ENCODE measurements around the gene EMP1. TPM values are rescaled to one million over a fixed set of nuclear protein-coding genes. Genes with fewer than 3 reads are reported as not detected.

The EMP1 gene
- total and polyA plus RNA-seq, 10 donors, result 4.9 to 170 (median 65.6) TPM

DNA sequence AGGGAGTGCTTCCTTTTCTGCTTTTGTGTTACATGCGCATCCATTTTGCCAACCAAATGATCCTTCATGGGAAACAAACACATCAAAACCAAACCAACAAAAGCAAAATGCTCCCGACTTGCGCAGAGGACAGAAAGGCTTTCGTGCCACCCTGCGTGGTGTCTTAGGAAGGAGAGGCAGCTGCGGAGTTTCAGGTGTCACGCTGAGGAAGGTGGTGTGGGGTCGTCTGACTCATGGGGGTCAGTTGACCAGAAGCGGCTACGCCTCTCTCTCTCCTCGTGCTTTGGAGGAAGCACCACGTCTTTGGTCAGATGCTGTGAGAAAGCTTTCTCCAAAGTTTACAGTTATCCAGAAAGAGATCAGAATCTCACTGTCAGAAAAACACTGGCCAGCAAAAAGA lies 7.9 kb downstream of the EMP1 start:
- peaks cover 0 to 83% (median 16%) of the 10 kb centered on the region in 6 donors for H3K4me1 ChIP-seq

DNA sequence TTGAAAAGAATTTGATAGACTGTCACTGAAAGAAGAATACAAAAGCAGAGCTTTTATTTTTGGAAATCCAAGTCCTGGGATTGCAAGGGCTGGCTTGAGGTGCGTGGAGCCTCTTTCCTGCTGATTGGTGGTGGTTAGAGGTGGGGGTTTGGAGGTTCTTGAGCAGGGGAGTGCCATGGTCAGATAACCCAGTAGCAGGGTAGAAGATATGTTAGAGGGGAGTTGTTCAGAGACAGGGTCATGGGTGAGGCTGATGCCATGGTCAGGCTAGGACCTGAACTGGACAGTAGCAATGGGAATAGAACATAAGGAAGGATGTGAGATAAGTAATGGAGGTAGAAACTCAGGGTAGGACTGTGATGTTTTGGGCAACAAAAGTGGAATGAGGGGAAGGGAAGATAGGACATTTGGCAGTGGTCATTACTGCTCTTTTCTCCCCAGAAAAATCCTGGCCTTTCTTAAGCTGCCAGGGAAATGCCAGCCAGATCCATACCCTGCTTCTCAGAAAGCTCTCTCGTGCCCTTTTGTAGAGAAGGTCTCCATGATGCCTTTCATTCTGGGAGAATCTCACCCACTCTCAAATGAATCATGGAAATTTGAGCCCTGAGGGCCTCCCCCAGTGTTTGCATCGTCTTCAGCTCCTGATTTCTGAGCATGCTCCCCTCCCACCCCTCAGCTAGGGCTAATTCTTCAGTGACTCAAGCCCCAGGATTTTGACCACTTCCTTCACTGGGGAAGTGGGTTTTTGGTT lies 9.5 kb downstream of the EMP1 start:
- Histone ChIP-seq H3K27ac (no peak overlapping the region), H3K4me3 (no peak overlapping the region), H3K9me3 (no peaks in the 10 kb centered on the region), H3K4me1 (peaks cover 0 to 80% (median 20%) of the 10 kb centered on the region in 6 donors), H3K36me3 (no peaks in the 10 kb centered on the region), H3K27me3 (replicated peaks in 1 of 7) (peaks cover 0 to 5% (median 0%) of the 10 kb centered on the region in 7 donors)
- DNase-seq, result no peak
- no peak for TF ChIP-seq POLR2A (IDR thresholded peaks at IDR 0.05)
- no peak for TF ChIP-seq POLR2AphosphoS5 (IDR thresholded peaks at IDR 0.05)
- TF ChIP-seq, protein P1, sequence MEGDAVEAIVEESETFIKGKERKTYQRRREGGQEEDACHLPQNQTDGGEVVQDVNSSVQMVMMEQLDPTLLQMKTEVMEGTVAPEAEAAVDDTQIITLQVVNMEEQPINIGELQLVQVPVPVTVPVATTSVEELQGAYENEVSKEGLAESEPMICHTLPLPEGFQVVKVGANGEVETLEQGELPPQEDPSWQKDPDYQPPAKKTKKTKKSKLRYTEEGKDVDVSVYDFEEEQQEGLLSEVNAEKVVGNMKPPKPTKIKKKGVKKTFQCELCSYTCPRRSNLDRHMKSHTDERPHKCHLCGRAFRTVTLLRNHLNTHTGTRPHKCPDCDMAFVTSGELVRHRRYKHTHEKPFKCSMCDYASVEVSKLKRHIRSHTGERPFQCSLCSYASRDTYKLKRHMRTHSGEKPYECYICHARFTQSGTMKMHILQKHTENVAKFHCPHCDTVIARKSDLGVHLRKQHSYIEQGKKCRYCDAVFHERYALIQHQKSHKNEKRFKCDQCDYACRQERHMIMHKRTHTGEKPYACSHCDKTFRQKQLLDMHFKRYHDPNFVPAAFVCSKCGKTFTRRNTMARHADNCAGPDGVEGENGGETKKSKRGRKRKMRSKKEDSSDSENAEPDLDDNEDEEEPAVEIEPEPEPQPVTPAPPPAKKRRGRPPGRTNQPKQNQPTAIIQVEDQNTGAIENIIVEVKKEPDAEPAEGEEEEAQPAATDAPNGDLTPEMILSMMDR (IDR thresholded peaks at IDR 0.05 in 8 of 11, conservative IDR thresholded peaks at IDR 0.05 in 3 of 11), result no peak
- intact Hi-C loops (cut with DNase I; ENCODE audit: low total_unique reads), result loop anchor here (5.0 kb wide), 1 partner anchor 104 kb away; the partner anchor contains the start of gene GSG1
- WGBS, 5 donors, result 55 to 64% (median 58%) methylated on average over 3 of the region's 3 CpGs

More for the DNA sequence above, 7.9 kb downstream of the EMP1 start:
- Histone ChIP-seq H3K27me3 (replicated peaks in 1 of 7) (peaks cover 0 to 12% (median 0%) of the 10 kb centered on the region in 7 donors), H3K4me3 (no peak overlapping the region), H3K9me3 (no peaks in the 10 kb centered on the region), H3K36me3 (no peaks in the 10 kb centered on the region), H3K27ac (no peak overlapping the region)
- no peak for DNase-seq
- intact Hi-C loops (cut with DNase I; ENCODE audit: low total_unique reads), result no loop called here
- WGBS, 5 donors, result 63 to 73% (median 69%) methylated on average over 12 of the region's 12 CpGs
- no peak for TF ChIP-seq POLR2A (IDR thresholded peaks at IDR 0.05)

DNA sequence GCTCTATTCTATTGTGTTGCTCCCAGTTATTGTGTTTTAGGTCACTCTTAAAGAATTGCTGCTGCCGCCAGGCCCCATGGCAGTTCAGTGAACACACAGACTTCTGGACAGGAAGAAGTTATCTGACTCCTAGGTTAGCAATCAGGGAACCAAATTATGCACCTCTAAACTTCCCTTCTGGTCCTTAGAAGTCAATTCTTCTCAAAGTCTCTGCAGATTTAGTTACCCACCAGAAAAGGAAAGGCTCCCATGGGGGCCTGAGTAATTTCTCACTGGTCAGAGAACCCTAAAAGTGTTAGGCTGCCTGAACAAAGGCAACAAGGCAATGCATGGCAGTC lies 10.0 kb downstream of the EMP1 start:
- intact Hi-C loops (cut with DNase I; ENCODE audit: low total_unique reads), result loop anchor here (5.0 kb wide), 1 partner anchor 104 kb away; the partner anchor contains the start of gene GSG1
- Histone ChIP-seq H3K27ac (no peak overlapping the region), H3K36me3 (peaks cover 0 to under 1% (median 0%) of the 10 kb centered on the region in 6 donors), H3K27me3 (replicated peaks in 1 of 7) (no peaks in the 10 kb centered on the region), H3K4me1 (peaks cover 0 to 82% (median 20%) of the 10 kb centered on the region in 6 donors), H3K4me3 (no peak overlapping the region), H3K9me3 (no peaks in the 10 kb centered on the region)
- WGBS, 5 donors, result 53 to 67% (median 65%) methylated on average over 1 of the region's 1 CpG
- TF ChIP-seq, protein P1 (IDR thresholded peaks at IDR 0.05 in 8 of 11, conservative IDR thresholded peaks at IDR 0.05 in 3 of 11), result no peak
- TF ChIP-seq POLR2A (IDR thresholded peaks at IDR 0.05) (no peak), POLR2AphosphoS5 (IDR thresholded peaks at IDR 0.05) (no peak)
- no peak for DNase-seq

DNA sequence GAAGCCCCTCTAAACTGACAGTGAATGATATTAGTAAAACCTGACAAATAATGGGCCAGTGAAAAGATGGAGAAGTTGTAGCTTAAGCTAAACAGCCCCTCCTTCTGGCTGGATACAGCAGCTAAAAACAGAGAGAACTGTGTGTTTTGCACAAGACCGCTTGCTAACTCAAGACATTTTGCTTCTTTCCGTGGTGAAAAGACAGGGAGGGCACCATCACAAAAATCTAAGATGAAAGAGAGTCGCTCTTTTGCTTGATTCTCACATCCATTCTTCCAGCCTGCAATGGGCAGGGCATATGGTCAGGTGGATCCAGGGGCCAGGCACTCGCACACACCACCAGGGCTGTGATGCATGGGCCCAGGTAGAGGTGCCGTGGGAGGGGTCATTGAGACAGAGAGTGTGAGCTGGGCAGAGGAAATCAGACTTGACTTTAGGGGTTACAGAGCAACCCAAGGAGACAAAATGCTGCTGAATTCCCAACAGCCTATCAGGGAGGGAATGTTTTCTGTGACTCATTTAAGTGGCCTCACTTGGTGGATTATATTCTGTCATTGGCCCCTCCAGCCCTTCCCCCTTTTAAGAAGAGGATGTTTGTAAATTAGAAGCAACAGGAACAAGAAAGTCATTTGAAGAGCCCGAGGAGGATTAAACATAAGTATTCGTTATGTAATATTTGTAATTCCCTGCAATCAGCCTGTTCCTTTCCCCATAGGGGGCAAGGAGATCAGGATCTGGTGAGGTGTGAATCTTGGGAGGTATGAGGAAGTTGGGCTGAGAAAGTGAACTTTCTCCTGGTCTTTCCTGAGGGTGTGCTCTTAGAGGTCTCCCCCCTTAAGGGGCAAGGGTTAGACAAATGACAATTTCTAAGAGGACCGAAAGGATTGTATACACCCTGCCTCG lies 12.3 kb downstream of the EMP1 start:
- H3K36me3 ChIP-seq, result peaks cover 0 to 17% (median 0%) of the 10 kb centered on the region in 6 donors
- TF ChIP-seq POLR2A (IDR thresholded peaks at IDR 0.05) (no peak), POLR2AphosphoS5 (IDR thresholded peaks at IDR 0.05) (no peak)
- TF ChIP-seq, protein P1 (IDR thresholded peaks at IDR 0.05 in 8 of 11, conservative IDR thresholded peaks at IDR 0.05 in 3 of 11), result peak in 5 of 11 experiments; percentile 14 to 41 (median 23)
- no peak for DNase-seq
- no peak overlapping the region for H3K4me3 ChIP-seq
- peaks cover 0 to 68% (median 19%) of the 10 kb centered on the region in 6 donors for H3K4me1 ChIP-seq
- no peaks in the 10 kb centered on the region for H3K9me3 ChIP-seq
- H3K27me3 ChIP-seq (replicated peaks in 1 of 7), result no peaks in the 10 kb centered on the region
- H3K27ac ChIP-seq, result no peak overlapping the region
- WGBS, 5 donors, result 58 to 68% (median 61%) methylated on average over 9 of the region's 9 CpGs
- intact Hi-C loops (cut with DNase I; ENCODE audit: low total_unique reads), result loop anchor here (5.0 kb wide), 1 partner anchor 106 kb away; the partner anchor contains the start of gene GSG1
